HG03064 (cell line): Measurements from ENCODE around the gene LARGE1.

Experiments
- ATAC-seq: cut with Tn5 transposase; IDR thresholded peaks from one replicate; pipeline ENCODE4 v1.9.1; 2021; ENCODE audit warnings: low read depth; ENCODE audit not compliant: unreplicated experiment

Gene LARGE1

GRCh38 chr22:33920197-33920540, at the start of gene LARGE1:
Gene LARGE1, minus strand, starts transcription at chr22:33920476.
- peak; percentile 18 for ATAC-seq

- ATAC-seq, result no peak
Measured at GRCh38 chr22:33969045-33969444, 48.8 kb upstream of the LARGE1 start.

GRCh38 chr22:33964121-33964520, 43.8 kb upstream of the LARGE1 start:
- no peak for ATAC-seq

GRCh38 chr22:33962409-33962808, 42.1 kb upstream of the LARGE1 start:
- no peak for ATAC-seq

GRCh38 chr22:33958741-33959140, 38.5 kb upstream of the LARGE1 start:
- no peak for ATAC-seq

GRCh38 chr22:33957086-33957485, 36.8 kb upstream of the LARGE1 start:
- ATAC-seq, result no peak

GRCh38 chr22:33952776-33953175, 32.5 kb upstream of the LARGE1 start:
- ATAC-seq, result no peak

- no peak for ATAC-seq
Measured at GRCh38 chr22:33940741-33941140, 20.5 kb upstream of the LARGE1 start.

- ATAC-seq, result no peak
Measured at GRCh38 chr22:33932997-33933396, 12.7 kb upstream of the LARGE1 start.

- no peak for ATAC-seq
Measured at GRCh38 chr22:33931406-33931805, 11.1 kb upstream of the LARGE1 start.

GRCh38 chr22:33927752-33928151, 7.5 kb upstream of the LARGE1 start:
- no peak for ATAC-seq

GRCh38 chr22:33925194-33925593, 4.9 kb upstream of the LARGE1 start:
- ATAC-seq, result no peak

- no peak for ATAC-seq
Measured at GRCh38 chr22:33923660-33924246, 3.5 kb upstream of the LARGE1 start.

GRCh38 chr22:33923033-33923432, 2.8 kb upstream of the LARGE1 start:
- no peak for ATAC-seq

GRCh38 chr22:33922349-33922681, 2.0 kb upstream of the LARGE1 start:
- ATAC-seq, result no peak

- no peak for ATAC-seq
Measured at GRCh38 chr22:33921525-33922348, 1.5 kb upstream of the LARGE1 start.

- ATAC-seq, result peak; percentile 52
Measured at GRCh38 chr22:33920927-33921524, 750 bp upstream of the LARGE1 start.

GRCh38 chr22:33919391-33920196, 682 bp downstream of the LARGE1 start:
- peak; percentile 23 for ATAC-seq

- ATAC-seq, result no peak
Measured at GRCh38 chr22:33918676-33919365, 1.5 kb downstream of the LARGE1 start.

- ATAC-seq, result no peak
Measured at GRCh38 chr22:33917744-33918406, 2.4 kb downstream of the LARGE1 start.
